Measurements from ENCODE around the gene FHL1. TPM values are rescaled to one million over a fixed set of nuclear protein-coding genes. Genes with fewer than 3 reads are reported as not detected.

The FHL1 gene
- total and polyA plus RNA-seq, 2 of the 4 experiments (the other 2 are of a cell fraction): 69.4 to 72.9 TPM

GRCh38 chrX:136183172-136183571 lies 35.8 kb downstream of the FHL1 start:
- TF ChIP-seq FOS (IDR thresholded peaks at IDR 0.05; ENCODE audit: low read depth, low read length) (no peak), MXI1 (IDR thresholded peaks at IDR 0.05; ENCODE audit: borderline replicate concordance, low read depth, low read length) (no peak), CTCF (conservative IDR thresholded peaks at IDR 0.05; ENCODE audit: low read depth, low read length) (no peak), RAD21 (IDR thresholded peaks at IDR 0.05; ENCODE audit: low read length) (no peak), NFE2L2 (IDR thresholded peaks at IDR 0.05; ENCODE audit: low read depth, low read length) (no peak), RCOR1 (IDR thresholded peaks at IDR 0.05; ENCODE audit: insufficient replicate concordance, low read length) (no peak), BHLHE40 (IDR thresholded peaks at IDR 0.05; ENCODE audit: low read depth, low read length) (no peak), POLR2A (IDR thresholded peaks at IDR 0.05; ENCODE audit: low read depth, low read length) (no peak), CEBPB (IDR thresholded peaks at IDR 0.05; ENCODE audit: low read depth, low read length) (no peak), MAFK (IDR thresholded peaks at IDR 0.05; ENCODE audit: low read depth, low read length) (no peak), ELK1 (IDR thresholded peaks at IDR 0.05; ENCODE audit: borderline replicate concordance, low read depth, low read length) (no peak), CHD1 (IDR thresholded peaks at IDR 0.05; ENCODE audit: low read depth, low read length) (no peak), MAZ (IDR thresholded peaks at IDR 0.05; ENCODE audit: borderline replicate concordance, low read depth, low read length) (no peak), SMC3 (IDR thresholded peaks at IDR 0.05; ENCODE audit: low read depth, low read length) (no peak), RFX5 (IDR thresholded peaks at IDR 0.05; ENCODE audit: low read depth, low read length) (no peak)
- TF ChIP-seq, protein P1, sequence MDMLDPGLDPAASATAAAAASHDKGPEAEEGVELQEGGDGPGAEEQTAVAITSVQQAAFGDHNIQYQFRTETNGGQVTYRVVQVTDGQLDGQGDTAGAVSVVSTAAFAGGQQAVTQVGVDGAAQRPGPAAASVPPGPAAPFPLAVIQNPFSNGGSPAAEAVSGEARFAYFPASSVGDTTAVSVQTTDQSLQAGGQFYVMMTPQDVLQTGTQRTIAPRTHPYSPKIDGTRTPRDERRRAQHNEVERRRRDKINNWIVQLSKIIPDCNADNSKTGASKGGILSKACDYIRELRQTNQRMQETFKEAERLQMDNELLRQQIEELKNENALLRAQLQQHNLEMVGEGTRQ (IDR thresholded peaks at IDR 0.05; ENCODE audit: low read depth, low read length): no peak
- no peak for ATAC-seq (ENCODE audit: low read depth)
- POLR2A ChIA-PET (ENCODE audit: unreplicated experiment): no interaction called here

More at GRCh38 chrX:136183172-136183571, 35.8 kb downstream of the FHL1 start:
- no peak overlapping the region for H2BK5ac ChIP-seq (ENCODE audit: low read depth, low read length, poor library complexity, severe bottlenecking)
- no peak overlapping the region for H4K91ac ChIP-seq (ENCODE audit: insufficient read depth, low read depth, low read length)
- no peak overlapping the region for H3K56ac ChIP-seq (ENCODE audit: extremely low read depth, insufficient read depth, low read length)
- no peak overlapping the region for H3K18ac ChIP-seq (ENCODE audit: low read depth, low read length)
- H2AK5ac ChIP-seq (ENCODE audit: low read depth, low read length): no peak overlapping the region
- no peak for DNase-seq
- no peak overlapping the region for H3K23ac ChIP-seq (ENCODE audit: low read depth, low read length)
- no peaks in the 10 kb centered on the region for H3K9me3 ChIP-seq (ENCODE audit: control insufficient read depth, insufficient read depth, low read length)
- H3K14ac ChIP-seq (replicated peaks; ENCODE audit: low read depth, low read length): no peak overlapping the region
- in situ Hi-C loops (cut with MboI; ENCODE audit: low sequenced_read_pairs): no loop called here
- dilution Hi-C loops (cut with HindIII; ENCODE audit: low sequenced_read_pairs, unreplicated experiment): no loop called here
- H3K79me1 ChIP-seq (ENCODE audit: low read depth in 1 of 2, low read length in 2 of 2): peaks cover 3 to 6% of the 10 kb centered on the region in 2 experiments; a peak in 1 of 4 replicates
- no peak overlapping the region for H3K9ac ChIP-seq (ENCODE audit: low read depth, low read length)
- H3K4me1 ChIP-seq (ENCODE audit: control insufficient read depth, insufficient read depth, low read length): peaks cover 2% of the 10 kb centered on the region; the same call in 1 of the 2 replicates
- H3K4me3 ChIP-seq (ENCODE audit: insufficient read depth, low read depth, low read length): no peak overlapping the region
- H3K9me1 ChIP-seq (ENCODE audit: insufficient read depth, low read length): peaks cover 3% of the 10 kb centered on the region; the same call in 1 of the 2 replicates
- no TSS peak for BruUV-seq (replicated peaks)
- no peak overlapping the region for H2AK9ac ChIP-seq (replicated peaks; ENCODE audit: low read depth, low read length, poor library complexity)
- H3K27ac ChIP-seq (ENCODE audit: insufficient read depth, low read length): no peak overlapping the region
- H3K4me2 ChIP-seq (ENCODE audit: low read depth, low read length): no peak overlapping the region
- WGBS, 2 experiments (ENCODE audit: extremely low coverage in 2 of 2, insufficient read length in 1 of 2): no CpG with 5 or more reads among the region's 4 CpGs
- no peak overlapping the region for H4K5ac ChIP-seq (ENCODE audit: low read depth, low read length)
- H3K4ac ChIP-seq (ENCODE audit: low read depth, low read length): no peak overlapping the region
- no peaks in the 10 kb centered on the region for H3K27me3 ChIP-seq (ENCODE audit: control insufficient read depth, insufficient read depth, low read length)
- no peak overlapping the region for H2BK120ac ChIP-seq (ENCODE audit: low read depth, low read length)
- H2BK20ac ChIP-seq (ENCODE audit: low read depth, low read length): no peak overlapping the region
- H4K8ac ChIP-seq (ENCODE audit: low read depth in 2 of 2, low read length in 2 of 2): no peak overlapping the region; a peak in 1 of 4 replicates
- intact Hi-C loops (cut with micrococcal nuclease): no loop called here
- peaks cover 2% of the 10 kb centered on the region for H3K36me3 ChIP-seq (ENCODE audit: control insufficient read depth, insufficient read depth, low read length)
- no peak overlapping the region for H2BK15ac ChIP-seq (ENCODE audit: low read depth, low read length)
- CTCF ChIA-PET: no interaction called here
- H2AFZ ChIP-seq (replicated peaks; ENCODE audit: low read length, poor library complexity): no peak overlapping the region
- no peaks in the 10 kb centered on the region for H4K20me1 ChIP-seq (ENCODE audit: insufficient read depth, low read length)
